ENCODE measurements around the gene AICDA.
"Not testable (repeated sequence)": the region's sequence is repeated elsewhere in the genome, so short reads cannot be mapped to it uniquely, and the experiment has no call there.

Gene AICDA

DNA sequence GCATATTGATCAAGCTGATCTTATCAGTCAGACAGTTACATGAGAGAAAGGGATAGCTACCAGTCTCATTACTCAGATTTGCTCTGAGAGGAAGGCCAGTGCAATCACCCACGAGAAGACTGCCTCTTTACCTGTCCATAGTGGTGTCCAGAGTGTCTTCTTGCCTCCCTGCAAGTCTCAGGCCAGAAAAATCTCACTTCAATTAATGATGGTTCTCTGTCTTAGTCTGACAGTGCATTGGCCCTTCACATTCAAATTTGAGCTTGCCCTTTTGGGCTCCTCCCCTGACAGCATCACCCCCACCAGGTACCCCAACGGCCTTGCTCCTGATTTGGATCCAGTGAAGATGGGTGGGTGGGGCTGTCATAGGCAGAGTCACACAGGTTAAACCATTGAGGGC is at the start of gene AICDA:
TSS of gene AICDA (minus strand) at position 231 of the 400 bp plus-strand sequence. CDS start at position 139, 92 bp downstream.
- no peak for DNase-seq (ENCODE audit: low read depth, low spot score)

GRCh38 chr12:8661751-8662150 is 49.1 kb upstream of the AICDA start:
- no peak for DNase-seq (ENCODE audit: low read depth, low spot score)

GRCh38 chr12:8661016-8661415 is 48.4 kb upstream of the AICDA start:
- DNase-seq (ENCODE audit: low read depth, low spot score): no peak

GRCh38 chr12:8658346-8658745 is 45.7 kb upstream of the AICDA start:
- peak; percentile 50 for DNase-seq (ENCODE audit: low read depth, low spot score)

DNA sequence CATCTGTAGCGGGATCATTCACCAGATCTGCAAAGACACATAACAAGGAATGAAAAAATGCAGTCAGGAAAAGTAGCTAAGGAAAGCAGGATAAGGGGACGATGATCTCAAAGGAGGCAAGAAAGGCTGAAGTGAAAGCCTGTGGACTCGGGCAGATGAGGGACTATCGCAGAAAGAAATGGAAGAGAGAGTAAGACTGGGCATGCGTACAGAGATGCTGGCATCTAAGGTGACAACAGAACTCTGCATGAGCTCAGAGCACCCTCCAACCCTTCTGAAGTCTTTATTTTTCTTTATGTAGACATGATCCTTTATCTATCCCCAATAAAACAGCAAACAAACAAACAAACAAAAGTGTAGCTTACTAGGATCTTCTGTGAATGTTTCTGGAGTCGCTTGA is 42.8 kb upstream of the AICDA start:
- no peak for DNase-seq (ENCODE audit: low read depth, low spot score)

GRCh38 chr12:8648576-8649205 is 36.0 kb upstream of the AICDA start:
- DNase-seq (ENCODE audit: low read depth, low spot score): no peak

GRCh38 chr12:8647968-8648367 is 35.3 kb upstream of the AICDA start:
- no peak for DNase-seq (ENCODE audit: low read depth, low spot score)

GRCh38 chr12:8644345-8645248 is 31.9 kb upstream of the AICDA start:
- DNase-seq (ENCODE audit: low read depth, low spot score): no peak

GRCh38 chr12:8642775-8643174 is 30.1 kb upstream of the AICDA start:
- no peak for DNase-seq (ENCODE audit: low read depth, low spot score)

DNA sequence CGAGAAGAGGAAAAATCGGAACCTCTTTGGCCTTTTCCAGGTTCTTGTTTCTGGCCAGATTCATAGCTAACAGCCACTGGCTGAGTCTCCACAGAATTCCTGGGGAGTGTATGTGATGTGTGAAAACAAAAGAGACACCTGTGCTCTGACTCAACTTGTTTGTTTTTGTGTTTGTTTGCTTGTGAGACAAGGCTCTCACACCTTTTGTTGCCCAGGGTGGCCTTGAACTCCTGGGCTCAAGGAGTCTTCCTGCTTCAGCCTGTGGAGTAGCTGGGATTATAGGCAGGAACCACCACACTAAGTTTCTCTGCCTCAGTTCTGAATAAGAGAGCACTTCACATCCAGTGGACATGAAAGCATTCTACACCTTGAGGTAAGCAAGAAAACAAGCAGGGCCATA is 27.3 kb upstream of the AICDA start:
- DNase-seq (ENCODE audit: low read depth, low spot score): peak; percentile 53

DNA sequence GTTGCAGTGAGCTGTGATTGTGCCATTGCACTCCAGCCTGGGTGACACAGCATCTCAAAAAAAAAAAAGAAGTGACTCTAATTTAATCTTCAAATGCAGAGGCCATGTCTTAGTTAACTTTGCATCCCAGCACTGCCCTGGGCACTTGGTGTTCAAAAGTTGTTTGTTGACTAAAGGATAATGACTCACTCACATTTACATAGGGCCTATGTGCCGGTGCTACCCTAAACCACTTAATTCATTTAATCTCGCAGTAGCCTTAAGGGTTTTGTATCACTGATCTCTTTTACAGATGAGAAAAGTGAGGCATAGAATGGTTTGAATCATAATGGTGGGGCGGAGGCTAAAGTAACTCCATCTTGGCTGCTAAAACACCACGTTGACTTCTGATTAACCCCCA is 26.3 kb upstream of the AICDA start:
- peak; percentile 51 for DNase-seq (ENCODE audit: low read depth, low spot score)

- DNase-seq (ENCODE audit: low read depth, low spot score): peak; percentile 42
Measured at GRCh38 chr12:8637666-8638065, 25.0 kb upstream of the AICDA start.

DNA sequence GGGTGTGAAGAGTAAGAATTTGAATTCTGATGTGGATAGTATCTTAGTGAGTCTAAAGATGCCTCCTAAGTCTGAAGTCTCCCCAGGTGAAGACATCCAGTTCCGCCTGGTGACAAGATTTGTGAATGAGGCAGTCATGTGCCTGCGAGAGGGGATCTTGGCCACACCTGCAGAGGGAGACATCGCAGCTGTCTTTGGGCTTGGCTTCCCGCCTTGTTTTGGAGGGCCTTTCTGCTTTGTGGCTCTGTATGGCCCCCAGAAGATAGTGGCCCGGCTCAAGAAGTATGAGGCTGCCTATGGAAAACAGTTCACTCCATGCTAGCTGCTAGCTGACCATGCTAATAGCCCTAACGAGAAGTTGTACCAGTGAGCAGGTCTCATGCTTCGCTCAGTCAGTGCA is 24.6 kb upstream of the AICDA start:
- DNase-seq (ENCODE audit: low read depth, low spot score): peak; percentile 31

GRCh38 chr12:8636581-8636980 is 23.9 kb upstream of the AICDA start:
- DNase-seq (ENCODE audit: low read depth, low spot score): peak; percentile 71

- DNase-seq (ENCODE audit: low read depth, low spot score): peak; percentile 85
Measured at GRCh38 chr12:8636007-8636346, 23.3 kb upstream of the AICDA start.

DNA sequence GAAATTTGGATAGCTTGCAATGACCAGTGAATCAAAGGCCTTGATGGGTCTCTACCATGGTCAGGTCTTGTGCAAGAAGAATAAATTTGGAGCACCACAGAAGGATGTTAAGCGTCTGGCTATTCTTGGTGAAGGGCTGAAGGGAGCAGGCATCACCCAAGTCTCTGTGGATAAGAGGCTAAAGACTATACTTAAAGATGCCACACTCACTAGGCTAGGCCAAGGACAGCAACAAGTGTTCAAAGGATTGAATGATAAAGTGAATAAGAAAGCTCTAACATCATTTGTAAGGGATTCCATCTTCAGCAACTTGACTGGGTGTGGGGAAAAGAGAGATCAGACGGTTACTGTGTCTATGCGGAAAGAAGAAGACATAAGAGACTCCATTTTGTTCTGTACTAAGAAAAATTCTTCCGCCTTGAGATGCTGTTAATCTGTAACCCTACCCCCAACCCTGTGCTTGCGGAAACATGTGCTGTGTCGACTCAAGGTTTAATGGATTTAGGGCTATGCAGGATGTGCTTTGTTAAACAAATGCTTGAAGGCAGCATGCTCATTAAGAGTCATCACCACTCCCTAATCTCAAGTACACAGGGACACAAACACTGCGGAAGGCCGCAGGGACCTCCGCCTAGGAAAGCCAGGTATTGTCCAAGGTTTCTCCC is 22.8 kb upstream of the AICDA start:
- peak; percentile 65 for DNase-seq (ENCODE audit: low read depth, low spot score)

- no peak for DNase-seq (ENCODE audit: low read depth, low spot score)
Measured at GRCh38 chr12:8630131-8630530, 17.5 kb upstream of the AICDA start.

DNA sequence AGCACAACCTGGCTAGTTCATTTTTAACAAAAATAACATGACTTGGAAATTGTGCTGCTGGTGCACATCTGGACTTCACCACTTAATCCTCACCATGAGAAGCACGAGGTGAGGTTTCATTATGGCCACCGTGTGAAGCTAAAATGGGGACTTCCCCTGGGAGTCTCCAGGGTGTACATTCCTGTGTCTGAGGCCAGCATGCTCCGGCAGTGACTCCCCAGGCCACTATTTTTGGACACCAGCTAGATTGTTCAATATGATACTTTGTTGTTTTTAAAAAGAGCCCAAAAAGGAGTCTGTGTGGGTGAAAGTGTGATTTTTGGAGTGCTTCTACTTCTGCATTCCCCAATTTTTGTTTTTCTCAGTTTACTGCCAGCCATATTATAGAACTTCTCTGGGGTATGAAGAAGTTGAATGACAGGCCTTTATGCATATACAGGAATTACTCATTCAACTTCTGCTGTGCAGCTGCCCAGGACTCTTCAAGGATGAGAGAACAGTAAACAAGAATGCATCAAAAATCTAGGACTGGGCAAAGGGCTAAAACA is 16.9 kb upstream of the AICDA start:
- no peak for DNase-seq (ENCODE audit: low read depth, low spot score)

- no peak for DNase-seq (ENCODE audit: low read depth, low spot score)
Measured at GRCh38 chr12:8628731-8629130, 16.1 kb upstream of the AICDA start.

GRCh38 chr12:8624750-8625149 is 12.1 kb upstream of the AICDA start:
- not testable (repeated sequence) for DNase-seq (ENCODE audit: low read depth, low spot score)

DNA sequence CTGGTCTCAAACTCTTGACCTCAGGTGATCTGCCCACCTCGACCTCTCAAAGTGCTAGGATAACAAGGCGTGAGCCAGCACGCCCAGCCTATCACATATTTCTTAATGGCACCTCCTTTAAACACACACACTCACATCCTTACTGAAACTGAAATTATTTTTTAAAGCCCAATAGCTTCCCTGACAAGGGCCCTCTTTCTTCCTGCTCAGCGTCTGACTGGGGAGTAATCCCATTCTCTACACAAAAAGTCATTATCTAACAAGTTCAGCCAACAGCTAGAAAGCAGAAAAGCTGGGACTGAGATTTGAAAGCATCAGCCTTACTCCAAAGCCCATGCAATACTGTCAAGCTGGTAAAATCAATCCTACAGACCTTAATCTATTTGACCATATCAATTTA is 10.0 kb upstream of the AICDA start:
- no peak for DNase-seq (ENCODE audit: low read depth, low spot score)

DNA sequence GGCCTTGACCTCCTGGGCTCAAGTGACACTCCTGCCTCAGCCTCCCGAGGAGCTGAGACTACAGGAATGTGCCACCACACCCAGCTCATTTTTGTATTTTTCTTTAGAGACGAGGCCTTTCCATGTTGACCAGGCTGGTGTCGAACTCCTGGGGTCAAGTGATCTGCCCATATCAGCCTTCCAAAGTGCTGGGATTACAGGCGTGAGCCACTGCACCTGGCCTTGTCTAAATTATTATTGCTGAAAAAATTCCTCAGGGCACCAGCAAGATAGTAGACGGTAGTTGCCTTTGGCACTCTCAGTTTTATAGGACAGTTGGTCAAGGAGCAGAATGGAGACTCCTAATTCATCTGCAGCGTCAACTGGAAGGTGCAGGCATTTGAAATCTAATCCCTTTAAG is 2.5 kb upstream of the AICDA start:
- no peak for DNase-seq (ENCODE audit: low read depth, low spot score)

All from ELF-1 (cell line).